GM19043 (cell line): ENCODE data around the gene TMEM150B.
"Not testable (repeated sequence)": the region's sequence is repeated elsewhere in the genome, so short reads cannot be mapped to it uniquely, and the experiment has no call there.

ENCODE experiments used
- ATAC-seq: cut with Tn5 transposase; IDR thresholded peaks from one replicate; pipeline ENCODE4 v1.9.1; 2021; ENCODE audit warnings: low read depth; ENCODE audit not compliant: unreplicated experiment

TMEM150B gene

GRCh38 chr19:55339889-55340783, 15.0 kb upstream of the TMEM150B start:
- no peak for ATAC-seq

- peak; percentile 83 for ATAC-seq
These were observed 14.2 kb upstream of the TMEM150B start, which contains the start of gene KMT5C for GRCh38 chr19:55339105-55339888. TSS of gene KMT5C (plus strand) at chr19:55339876. CDS start at chr19:55341937, 2,061 bp downstream.

DNA sequence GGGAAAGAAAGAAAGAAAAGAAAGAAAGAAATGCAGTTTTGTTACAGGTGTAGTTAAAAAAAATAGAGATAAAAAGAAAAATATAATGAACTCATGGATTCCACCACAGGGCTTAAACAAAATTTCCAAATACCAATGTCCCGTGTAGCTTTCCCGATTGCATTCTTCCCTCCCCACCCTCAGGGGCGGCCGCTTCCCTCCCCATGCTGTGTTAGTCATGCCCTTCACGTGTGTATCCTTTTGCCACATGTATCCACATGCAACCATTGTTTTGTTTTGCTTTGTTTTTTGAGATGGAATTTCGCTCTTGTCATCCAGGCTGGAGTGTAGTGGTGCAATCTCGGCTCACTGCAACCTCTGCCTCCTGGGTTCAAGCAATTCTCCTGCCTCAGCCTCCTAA, 11.0 kb upstream of the TMEM150B start:
- no peak for ATAC-seq

DNA sequence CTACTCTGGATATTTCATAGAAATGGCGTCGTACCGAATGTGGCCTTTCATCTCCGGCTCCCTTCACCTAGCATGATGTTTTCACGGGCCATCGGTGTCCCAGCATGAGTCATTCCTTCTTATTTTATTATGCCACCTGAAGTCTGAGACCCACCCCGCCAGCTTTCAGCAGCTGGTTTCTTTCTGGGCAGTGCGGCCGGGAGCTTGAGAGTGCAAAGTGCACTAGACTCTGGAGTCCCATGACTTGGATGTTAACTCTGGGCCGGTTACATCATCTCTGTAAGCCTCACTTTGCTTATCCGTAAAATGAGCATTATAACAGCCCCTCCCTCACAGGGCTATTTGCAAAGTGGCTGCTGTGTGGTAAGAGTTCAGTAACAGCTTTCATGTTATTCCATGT, 8.7 kb upstream of the TMEM150B start:
- no peak for ATAC-seq

DNA sequence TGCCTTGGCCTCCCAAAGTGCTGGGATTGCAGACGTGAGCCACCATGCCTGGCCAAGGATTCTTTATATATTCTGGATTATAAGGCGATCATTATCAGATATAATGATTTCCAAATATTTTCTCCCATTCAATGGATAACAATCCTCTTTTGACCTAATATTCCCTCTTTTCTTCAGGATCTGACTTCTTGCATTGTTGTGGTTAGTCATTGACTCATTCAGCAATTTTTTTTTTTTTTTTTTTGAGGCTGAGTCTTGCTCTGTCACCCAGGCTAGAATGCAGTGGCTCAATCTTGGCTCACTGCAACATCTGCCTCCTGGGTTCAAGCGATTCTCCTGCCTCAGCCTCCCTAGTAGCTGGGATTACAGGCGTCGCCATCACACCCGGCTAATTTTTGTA, 4.7 kb upstream of the TMEM150B start:
- not testable (repeated sequence) for ATAC-seq

DNA sequence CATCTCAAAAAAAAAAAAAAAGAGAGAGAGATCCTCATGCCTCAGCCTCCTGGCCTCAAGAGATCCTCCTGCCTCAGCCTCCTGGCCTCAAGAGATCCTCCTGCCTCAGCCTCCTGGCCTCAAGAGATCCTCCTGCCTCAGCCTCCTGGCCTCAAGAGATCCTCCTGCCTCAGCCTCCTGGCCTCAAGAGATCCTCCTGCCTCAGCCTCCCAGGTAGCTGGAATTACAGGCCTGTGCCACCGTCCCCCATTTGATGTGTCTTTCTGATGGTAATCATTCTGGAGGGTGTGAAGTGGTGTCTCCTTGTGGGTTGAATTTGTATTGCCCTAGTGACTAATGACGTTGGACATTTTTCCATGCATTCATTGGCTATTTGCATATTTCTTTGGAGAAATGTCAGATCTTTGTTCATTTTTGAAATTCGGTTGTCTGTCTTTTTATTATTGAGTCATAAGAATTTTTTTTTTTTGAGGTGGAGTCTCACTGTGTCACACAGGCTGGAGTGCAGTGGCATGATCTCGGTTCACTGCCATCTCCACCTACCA, 3.7 kb upstream of the TMEM150B start:
- not testable (repeated sequence) for ATAC-seq

DNA sequence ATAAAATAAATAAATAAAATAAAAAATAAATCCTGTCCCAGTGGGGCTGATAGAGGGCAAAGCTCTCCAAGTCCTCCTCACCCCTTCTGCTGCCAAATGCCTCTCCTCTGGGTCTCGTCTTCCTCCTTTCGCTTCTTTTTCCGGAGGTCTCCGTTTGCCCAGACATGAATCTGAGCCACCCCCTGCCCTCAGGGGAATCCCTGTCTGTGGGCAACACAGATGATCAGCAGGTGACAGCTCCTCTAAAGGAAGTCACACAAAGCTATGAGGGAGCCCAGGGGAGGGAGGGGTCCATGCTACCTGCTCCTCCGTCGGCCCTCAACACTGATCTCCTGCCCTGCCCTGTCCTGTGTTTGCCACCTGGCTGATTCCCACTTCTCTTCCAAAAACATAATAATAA, 479 bp downstream of the TMEM150B start:
- ATAC-seq = no peak

- ATAC-seq = no peak
These were observed 2.8 kb downstream of the TMEM150B start for GRCh38 chr19:55322204-55322885.

- ATAC-seq = no peak
These were observed 3.5 kb downstream of the TMEM150B start for GRCh38 chr19:55321466-55322137.

- no peak for ATAC-seq
These were observed 4.2 kb downstream of the TMEM150B start for GRCh38 chr19:55320844-55321419.

DNA sequence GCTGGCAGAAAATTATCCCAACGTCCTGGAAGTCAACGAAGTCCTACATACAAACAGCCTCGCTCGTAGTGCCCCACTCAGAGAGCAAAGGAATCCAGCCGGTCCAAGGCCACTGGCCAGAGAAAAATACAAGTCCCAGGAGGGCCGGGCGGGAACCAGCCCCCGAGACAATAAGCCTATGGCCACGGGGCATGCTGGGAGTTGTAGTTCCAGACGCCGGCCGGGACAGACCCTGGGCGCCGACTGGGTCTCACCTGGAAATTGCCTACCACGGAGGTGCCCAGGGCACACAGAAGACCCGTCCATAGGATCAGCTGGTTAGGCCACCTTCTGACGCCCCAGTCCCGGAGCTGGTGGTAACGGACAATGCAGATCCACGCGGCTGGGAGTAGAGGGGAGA, 5.4 kb downstream of the TMEM150B start:
- no peak for ATAC-seq

DNA sequence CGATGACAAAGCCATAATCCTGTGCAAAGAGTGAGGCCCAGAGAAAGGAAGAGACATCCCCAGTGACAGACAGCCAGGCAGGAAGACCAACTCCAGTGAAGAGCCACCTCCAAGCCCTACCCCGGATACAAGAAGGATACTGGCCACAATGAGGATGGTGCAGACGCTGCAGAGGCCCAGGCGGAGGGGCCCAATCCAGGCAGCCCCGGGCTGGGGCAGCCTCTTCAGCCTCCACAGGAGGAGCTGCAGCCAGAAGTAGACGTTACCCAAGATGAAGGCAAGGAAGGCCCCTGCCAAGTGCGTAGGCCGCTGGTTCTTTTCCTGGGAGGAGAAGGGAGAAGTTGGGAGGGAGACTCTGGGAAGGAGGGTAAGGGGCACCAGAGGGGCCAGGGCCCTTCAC, 8.5 kb downstream of the TMEM150B start:
- no peak for ATAC-seq

DNA sequence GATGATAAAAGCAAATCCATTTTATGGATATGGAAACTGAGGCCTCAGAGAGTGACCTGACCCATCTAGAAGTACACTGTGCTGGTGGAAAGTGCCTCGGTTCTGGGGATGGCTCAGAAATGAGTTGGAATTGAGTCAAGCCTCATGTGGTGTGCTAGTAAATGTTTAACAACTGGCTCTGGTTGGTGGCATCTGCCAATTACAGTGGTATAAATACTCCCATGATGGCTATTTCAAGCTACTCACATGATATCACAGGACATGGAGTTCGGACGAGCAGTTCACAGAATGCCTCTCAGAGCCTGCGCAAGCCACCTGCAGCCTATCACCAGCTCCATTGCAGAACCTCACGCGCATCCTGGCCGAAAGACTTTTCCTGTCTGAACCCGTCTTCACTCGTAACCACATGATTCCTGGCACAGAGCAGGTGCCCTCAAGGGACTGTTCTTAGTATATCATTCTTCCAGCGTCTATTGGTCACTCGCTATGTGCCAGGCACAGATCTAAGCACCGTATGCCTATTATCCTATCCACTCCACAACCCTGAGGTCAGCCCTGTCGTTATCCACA, 9.1 kb downstream of the TMEM150B start:
- no peak for ATAC-seq

- no peak for ATAC-seq
These were observed 10.7 kb downstream of the TMEM150B start for GRCh38 chr19:55314396-55314795.

DNA sequence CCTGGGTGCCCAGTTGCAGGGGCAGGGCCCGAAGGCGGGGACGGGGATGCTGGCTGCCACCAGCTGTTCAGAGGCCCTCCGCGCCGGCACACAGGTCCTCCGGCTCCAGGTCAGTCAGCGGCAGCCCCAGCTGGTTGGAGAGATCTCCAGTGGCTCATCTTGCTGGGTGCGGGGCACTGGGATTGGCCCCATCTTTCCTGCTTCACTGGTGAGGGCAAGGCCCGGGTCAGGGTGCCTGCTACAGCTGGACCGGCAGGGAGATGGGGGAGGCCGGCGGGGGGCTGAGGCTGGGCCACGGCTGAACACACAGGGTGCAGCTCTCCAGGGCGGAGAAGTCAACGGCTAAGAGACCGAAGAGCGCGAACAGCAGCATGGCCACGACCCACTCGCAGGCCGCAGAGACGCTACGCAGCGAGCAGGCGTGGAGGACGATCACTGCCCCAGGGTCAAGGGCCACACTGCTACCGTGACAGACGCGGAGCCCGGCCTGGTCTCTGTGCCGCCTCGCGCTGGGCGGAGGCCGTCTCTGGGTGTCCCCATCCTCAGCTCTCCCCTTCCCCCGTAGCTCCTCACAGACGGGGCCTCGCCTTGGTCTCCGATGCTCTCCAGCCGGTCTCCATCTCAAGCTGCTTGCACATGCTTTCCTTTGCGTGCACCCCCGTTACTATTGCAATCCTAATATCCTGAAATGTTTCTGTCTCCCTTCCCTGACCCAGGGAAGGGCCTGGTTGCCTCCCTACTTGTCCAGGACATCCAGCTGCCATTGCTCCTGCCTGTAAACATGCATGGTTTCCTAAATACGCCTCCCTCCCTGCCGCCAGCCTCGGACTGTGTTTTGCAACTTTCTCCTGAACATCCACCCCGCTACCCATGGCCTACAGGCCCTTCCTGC, 12.3 kb downstream of the TMEM150B start:
- ATAC-seq = no peak

DNA sequence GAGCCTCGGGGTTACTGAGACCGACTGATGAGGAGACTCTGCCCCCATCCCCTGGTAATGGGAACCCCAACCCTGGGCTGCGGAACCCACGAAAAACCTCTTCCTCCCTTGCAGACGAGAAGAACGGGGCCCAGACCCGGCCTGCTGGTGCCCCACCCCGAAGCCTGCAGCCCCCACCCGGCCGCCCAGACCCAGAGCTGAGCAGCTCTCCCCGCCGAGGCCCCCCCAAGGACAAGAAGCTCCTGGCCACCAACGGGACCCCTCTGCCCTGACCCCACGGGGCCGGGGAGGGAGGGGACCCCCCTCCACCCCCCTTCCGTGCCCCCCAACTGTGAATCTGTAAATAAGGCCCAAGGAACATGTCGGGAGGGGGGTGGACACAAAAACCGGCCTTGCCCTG, 13.3 kb downstream of the TMEM150B start:
- ATAC-seq = no peak

DNA sequence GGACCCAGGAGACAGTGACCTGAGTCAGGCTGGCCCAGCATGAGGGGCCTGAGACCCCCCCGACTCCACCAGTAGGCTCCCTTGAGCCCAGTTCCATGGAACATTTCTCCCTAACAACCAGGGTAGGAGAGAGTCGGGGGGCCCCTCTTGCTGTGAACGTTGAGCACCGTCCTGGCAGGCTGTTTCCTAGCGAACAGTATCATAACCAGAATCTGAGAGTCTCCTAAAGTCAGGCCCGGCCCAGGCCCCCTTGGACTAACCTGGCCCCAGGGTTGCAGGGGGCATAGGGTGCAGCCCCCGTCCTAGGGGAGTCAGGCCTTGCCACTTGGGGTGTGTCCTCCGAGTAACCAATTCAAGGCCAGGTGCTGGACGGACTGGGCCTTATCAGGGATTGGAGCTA, 13.7 kb downstream of the TMEM150B start:
- no peak for ATAC-seq

DNA sequence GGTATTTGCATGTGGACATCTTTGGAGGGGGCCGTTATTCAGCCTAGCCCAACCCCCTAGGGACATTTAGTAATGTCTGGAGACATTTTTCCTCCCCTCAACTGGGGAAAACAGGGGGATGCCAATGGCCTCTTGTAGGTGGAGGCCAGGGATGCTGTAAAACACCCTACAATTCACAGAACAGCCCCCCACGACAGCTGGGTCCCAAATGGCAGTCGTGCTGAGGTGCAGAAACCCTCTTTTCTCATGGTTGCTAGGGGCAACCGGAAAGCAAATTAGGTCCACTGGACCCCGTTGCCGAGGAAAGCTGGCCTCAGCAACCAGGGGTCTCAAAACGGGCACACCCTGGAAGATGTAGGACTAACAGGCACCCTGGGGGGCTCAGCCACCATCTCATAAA, 14.6 kb downstream of the TMEM150B start:
- ATAC-seq = no peak

DNA sequence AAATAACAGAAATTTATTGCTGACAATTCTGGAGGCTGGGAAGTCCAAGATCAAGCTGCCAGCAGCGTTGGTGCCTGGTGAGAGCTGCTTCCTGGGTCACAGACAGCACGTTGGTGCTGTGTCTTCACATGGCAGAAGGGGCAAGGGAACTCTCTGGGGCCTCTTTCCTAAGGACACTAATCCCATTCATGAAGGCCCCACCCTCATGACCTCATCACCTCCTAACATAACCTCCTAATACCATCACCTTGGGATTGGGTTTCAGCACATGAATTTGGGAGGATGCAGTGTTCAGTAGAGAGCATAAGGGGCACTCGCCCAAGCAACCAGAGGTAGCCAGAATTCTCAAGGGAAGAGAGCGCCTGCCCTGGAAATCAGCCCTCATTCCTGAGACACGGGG, 15.7 kb downstream of the TMEM150B start:
- ATAC-seq = no peak
